Hindlimb muscle (tissue), 1 donor: ENCODE data around the gene SCTR. TPM values are rescaled to one million over a fixed set of nuclear protein-coding genes. Genes with fewer than 3 reads are reported as not detected.

Experiments used
- DNase-seq: peaks from one replicate; pipeline ENCODE4 v3.0.0-alpha.2; 2013
- polyA plus RNA-seq: library from polyadenylated mRNA; unstranded; fragments of 120-200 nt; gene quantifications from one replicate; pipeline ENCODE4 v1.2.1, GENCODE V29; 2013; ENCODE audit not compliant: insufficient read length

The SCTR gene
- 3.7 TPM for polyA plus RNA-seq

GRCh38 chr2:119523952-119524694, at the start of gene SCTR:
SCTR (minus strand) TSS chr2:119524483; CDS start chr2:119524226, 257 bp downstream.
- DNase-seq = no peak

DNA sequence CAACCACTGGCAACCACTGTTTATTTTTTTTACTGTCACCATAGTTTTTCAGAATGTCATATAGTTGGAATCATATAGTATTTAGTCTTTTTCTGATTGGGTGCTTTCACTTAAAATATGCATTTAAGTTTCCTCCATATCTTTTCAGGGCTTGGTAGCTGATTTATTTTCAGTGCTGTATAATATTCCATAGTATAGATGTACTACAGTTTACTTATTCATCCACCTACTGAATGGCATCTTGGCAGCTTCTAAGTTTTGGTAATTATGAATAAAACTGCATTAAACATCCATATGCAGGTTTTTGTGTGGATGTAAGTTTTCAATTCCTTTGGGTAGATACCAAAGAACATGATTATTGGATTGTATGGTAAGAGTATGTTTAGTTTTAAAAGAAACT, 43.0 kb upstream of the SCTR start:
- DNase-seq = no peak

- no peak for DNase-seq
These were observed 41.2 kb upstream of the SCTR start for GRCh38 chr2:119565481-119565880.

DNA sequence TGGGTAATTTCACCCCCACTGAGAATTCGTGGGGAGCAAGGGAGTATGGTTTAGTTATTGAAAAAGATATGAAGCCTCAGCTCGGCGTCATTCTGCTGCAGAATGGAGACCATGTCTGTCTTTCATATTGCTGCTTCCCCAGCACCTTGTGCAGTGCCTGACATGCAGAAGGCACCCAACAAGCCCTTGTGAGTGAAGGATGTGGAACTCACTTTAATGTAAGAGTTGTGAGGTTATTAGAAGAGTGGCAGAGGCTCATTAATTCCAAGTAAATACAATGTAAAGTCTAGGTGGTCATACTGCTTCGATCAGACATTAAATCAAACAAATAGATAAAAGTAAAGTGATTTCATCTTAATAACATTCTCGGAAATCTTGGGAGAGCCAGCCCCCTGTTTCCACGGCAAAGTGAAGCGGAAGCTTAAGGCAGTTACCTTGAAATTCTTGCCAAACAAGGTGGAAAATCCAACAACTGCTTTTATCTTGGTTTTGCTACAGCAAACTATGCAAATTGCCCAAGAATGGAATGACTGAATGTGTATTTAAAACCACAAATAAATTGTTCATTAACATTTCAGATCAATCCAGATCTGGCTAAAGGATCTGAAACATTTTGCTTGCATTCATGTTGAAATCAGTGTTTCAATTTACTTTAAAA, 29.5 kb upstream of the SCTR start:
- DNase-seq = no peak

- no peak for DNase-seq
These were observed 28.6 kb upstream of the SCTR start for GRCh38 chr2:119552902-119553301.

GRCh38 chr2:119550856-119551255, 26.6 kb upstream of the SCTR start:
- no peak for DNase-seq

DNA sequence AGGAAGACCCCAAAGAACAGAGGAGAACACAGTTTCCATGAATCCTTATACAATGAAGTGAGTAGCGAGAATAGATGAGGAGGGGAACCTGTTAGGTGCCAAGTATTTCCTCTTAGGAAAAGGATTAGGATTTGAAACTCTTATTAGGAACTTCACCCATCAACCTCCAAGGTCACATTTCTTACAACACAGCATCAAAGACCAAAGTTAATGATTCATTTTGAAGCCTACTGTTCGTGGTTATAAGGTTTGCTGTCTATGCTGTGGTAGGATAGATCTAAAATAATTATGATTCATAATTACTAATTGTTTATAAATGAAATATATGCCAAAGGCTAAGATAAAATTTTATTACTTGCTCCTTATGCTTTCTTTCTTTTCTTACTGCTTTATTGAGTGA, 26.1 kb upstream of the SCTR start:
- DNase-seq = no peak

DNA sequence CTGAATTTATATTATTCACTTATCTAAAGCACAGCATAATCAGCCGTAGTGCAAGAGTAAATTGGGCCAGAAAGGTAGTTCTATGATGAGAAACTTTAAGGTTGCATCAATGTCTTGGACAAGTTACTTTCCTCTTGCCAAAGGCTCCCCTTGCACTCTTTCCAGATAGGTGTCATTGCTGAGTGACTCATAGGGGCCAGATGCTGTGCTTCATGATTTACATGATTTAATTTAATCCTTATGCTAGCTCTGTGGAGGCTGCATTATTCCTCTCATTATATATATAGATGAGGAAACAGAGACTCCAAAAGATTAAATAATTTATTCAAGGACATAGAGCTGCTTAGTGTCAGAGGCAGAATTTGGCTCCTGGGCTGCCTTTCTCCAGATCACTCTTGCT, 25.0 kb upstream of the SCTR start:
- no peak for DNase-seq

DNA sequence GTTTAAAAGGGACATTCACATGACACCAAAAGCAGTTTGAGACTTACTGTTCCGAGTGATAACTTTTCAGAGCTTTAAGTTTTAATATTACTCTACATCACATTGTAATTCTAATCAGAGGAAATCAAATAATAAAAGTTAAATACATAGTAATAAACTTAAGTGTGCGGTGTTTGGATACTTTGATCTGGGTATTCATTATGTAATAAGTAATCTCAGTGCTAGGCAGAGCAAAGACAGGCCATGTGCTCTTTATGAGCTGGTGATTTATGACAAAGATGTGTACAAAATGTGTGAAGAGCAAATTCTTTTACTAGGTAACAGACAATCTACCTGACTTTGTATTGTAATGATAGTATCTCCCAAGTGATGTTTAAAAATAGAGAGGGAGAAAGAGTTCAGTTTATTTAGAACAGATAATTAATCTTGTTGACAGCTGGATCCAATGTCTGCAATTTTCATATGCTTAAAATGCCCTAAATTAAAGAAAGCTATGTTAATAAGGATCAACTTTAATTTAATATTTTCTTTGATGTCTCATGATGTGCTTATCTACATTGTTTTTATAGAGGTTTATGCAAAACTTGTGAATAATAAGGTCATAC, 24.3 kb upstream of the SCTR start:
- DNase-seq = no peak

DNA sequence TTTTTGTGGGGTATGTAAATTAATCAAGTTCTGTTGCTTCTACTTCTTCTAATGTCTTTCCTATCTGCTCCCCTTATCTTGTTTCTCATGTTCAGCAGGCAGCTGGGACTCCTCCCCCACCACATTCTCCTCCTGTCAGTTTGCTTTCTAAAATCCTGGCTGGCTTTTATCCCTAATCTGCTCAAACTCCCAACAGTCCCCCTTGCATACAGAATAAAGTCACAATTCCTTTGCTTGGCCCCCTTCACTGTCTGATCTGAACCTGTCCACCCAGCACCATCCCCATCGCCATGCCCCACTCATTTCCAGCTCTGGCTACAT, 22.1 kb upstream of the SCTR start:
- DNase-seq = no peak

DNA sequence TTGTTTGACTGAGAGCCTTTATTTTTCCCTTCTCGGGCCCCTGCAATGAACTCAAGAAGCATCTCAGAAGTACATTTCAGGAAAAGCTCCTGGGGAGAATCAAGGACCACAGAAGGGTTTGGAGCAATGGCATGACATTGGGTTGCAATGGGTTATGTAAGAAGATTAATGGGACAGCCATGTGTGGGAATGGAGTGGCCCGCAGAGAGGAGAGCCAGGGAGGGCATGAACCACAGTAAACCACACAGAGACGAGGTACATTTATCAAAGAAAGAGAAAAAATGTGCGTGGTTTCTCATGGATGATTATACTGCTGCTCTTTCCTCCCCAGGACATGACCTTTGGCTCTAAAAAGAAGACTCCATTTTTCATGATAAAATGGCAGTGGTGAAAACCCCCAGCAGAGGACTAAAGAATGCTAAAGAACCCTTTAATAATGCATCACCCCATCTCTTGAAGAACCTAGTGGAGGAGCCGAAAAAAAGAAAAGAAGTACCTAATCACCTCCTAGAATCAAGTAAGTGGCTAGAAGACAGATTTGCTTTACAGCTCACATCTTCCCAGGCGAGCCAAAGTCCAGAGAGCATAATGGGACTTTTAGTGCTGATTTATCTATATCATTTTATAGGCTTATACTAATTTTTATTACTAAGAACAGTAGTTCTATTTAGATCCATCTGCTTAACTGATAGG, 21.6 kb upstream of the SCTR start:
- DNase-seq = no peak

DNA sequence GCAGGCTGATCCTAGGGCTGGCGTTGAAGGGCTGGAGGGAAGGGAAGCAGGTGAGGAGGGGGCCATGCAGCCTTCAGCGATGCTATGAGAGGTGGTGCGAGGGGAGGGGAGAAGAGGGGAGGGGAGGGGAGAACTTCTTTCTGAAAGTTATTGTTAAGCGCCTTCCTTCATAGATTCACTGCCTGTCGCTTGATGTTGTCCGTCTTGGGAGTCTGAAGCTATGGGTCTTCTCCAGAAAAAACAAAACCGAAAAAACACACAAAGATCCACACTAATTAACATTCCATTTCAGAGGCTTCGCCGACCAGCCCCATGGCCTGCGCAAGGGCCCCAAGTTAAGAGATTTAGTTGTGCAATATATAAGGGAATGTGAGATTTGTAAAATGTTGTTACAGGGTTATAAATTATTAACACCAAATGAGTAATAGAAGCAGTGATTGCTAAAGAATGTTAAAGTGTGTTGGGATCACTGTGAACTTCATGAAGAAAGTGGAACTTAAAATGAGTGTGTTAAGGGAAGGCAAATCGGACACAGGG, 20.7 kb upstream of the SCTR start:
- DNase-seq = no peak

DNA sequence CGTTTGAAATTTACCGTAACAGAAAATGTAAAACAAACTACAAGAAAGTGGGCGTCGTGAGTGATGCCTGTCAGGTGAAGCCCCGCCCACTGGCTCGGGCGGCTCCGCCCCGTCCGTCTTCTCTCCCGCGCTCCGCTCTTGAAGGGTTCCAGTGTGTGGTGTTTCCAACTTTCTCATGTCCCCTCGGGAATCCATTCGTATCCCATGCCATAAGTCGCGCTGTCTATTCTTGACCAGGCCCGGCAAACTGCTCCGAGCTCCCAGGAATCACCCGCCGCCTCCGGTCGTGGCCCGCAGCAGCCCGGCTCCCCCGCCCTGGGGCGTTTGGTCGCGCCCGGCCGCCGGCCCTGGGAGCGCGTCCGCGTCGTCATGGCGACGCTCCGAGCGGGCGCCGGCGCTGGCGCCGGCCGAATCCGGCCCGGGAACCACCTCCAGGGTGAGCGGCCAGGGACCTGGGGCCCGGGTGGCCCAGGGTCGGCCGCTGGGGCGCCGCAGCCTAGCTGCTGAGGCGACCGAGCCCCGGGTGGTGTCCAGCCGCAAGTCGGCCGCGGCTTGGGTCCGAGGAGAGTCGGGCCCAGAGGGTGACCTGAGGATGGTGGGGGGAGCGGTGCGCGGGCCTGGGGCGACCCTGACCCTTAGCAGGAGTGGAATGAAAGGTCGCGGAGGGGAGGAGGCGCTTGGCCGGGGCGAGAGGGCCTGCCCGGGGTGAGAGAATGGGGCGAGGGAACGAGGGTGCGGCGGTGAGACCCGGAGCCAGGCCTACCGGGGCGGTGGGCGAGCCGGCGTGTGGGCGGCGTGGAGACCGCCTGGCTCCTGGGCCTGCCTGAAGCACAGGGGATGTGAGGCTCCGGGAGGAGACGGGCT, 20.0 kb upstream of the SCTR start, which contains the start of gene CFAP221:
Gene CFAP221, plus strand, starts transcription at position 375 of the 864 bp plus-strand sequence. CDS start 1,683 bp downstream, outside the sequence.
- peak; percentile 85 for DNase-seq

DNA sequence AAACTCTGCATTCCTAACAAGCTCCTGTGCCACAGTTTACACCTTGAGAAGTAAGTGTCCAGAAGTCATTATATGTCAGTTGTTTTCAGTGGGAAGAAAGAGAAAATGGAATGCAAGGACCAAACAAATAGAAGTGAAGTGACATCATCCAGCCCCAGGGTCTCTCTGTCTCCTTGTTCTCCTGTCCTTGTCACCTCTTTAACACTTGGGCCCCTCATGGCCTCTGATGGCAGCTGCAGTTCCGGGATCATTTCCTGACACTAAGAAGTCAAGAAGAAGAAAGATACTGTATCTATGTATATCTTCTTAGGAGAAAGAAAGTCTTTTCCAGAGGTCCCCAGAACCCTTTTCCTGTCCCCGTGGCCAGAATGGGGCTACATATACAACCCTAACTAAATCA, 17.2 kb upstream of the SCTR start:
- DNase-seq = no peak

DNA sequence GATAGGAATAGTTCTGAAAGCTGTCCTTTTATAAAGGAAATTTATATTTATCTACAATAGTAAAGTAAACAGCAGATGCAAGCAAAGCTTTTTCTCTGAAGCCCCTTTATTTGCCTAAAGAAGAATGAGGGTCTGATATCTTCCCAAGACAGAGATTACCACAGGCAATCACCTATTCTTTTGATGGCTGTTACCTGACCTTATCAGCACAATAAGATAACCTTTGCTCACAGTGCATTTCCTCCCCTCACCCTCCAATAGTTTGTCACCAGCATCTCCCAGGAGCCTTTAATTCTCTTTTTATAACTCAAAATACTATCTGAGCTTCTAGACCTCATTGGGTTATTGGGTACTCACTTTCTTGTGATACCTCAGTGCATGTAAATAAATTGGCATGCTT, 13.5 kb upstream of the SCTR start:
- DNase-seq = no peak

- DNase-seq = no peak
These were observed 12.4 kb upstream of the SCTR start for GRCh38 chr2:119536707-119537106.

DNA sequence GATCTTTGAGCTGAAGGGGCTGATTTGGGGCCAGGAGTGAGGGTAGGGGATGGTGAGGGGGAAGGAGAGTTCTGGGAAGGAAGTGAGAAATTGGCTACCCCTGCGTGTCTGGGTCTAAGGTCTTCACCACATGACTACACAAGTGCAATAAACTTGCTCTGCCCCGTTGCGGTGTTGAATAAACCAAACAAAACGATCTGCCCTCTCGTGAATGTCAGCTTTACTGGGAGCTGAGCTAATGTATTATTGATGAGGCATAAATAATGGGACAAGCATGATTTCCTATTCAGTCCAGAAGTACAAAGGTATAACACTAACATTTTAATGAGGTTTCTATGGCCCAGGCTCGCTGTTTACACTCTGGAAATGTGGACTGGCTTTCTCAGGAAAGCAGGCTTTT, 11.9 kb upstream of the SCTR start:
- no peak for DNase-seq

- DNase-seq = no peak
These were observed 9.3 kb upstream of the SCTR start for GRCh38 chr2:119533560-119533959.

GRCh38 chr2:119531292-119531691, 7.0 kb upstream of the SCTR start:
- DNase-seq = no peak

DNA sequence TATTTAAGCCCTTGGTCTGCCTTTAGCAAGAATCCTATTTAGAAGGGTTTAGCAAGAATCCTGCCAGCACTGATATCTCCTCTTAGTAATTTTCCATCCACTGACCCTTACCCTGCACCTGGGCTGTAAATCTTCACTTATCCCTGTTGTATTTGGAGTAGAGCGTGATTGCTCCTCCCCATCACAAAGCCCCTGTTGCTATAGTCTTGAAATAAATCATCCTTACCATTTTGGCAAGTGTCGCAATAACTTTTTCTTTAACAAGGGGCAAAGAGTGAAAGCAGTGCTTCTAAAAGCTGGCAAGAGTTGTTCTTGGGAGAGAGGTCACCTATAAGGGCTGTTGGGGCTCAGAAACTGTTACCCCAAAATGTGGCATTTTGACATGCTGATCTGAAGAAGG, 3.7 kb upstream of the SCTR start:
- no peak for DNase-seq

DNA sequence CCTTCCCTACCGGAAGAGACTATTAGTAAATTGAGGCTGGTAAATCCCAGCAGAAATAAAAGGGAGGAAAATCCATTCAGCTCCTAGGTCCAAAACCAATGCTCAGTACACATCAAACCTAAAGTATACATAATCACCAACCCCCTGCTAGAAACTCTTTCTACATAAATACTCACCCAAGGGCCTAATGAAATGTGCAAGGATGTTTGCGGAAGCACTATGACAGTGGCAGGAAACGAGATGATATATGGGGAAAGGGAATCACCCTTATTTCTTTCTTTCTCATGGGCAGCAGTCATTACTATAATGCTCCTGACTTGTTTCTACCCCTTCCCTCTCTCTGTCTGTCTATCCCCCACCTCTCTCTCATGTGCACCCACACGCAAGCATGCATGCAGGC, 1.3 kb upstream of the SCTR start:
- no peak for DNase-seq

DNA sequence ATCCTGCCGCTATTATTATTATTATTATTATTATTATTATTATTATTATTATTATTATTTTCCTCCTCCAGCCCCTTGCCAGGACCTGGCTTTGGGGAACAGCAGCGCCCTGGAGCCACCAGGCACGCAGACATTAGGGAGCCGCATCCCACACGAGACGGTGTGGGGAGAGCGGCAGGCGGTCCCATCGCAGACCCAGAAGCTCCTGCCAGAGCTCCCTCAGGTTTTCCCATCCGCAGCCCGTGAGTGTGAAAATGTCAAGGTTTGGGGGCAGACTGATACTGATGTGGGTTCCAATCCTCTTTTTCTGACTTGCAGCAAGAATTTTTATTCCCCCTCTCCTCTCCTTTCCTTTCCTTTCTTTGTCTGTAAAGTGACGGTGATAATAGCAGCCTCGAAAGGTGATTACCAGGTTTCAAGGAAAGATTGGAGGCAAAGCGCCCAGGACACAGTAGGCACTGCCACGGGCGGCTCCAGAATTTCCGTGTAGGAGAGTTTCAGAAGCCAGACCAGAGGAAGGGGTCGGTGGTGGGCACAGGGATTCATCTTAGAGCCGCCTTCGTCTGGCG, 816 bp downstream of the SCTR start:
- no peak for DNase-seq
